Vagina (tissue), 2 donors: ENCODE measurements around the gene UNC5B. TPM values are rescaled to one million over a fixed set of nuclear protein-coding genes. Genes with fewer than 3 reads are reported as not detected.

Experiments used
- DNase-seq, 2 donors: peaks; one replicate each; pipeline ENCODE4 v3.0.0-alpha.2; 2017; ENCODE audit errors: extremely low spot score in 2 of 2
- H3K27ac ChIP-seq: fragments of 200-600 bp; sonication (generic); one replicate; pipeline ENCODE4 v1.5.1; 2019
- H3K27me3 ChIP-seq: fragments of 200-600 bp; sonication (generic); one replicate; pipeline ENCODE4 v1.5.1; 2019
- H3K36me3 ChIP-seq, 2 donors: fragments of 200-600 bp; sonication (generic); one replicate each; pipeline ENCODE4 v1.5.1; 2017 to 2019
- H3K4me1 ChIP-seq: fragments of 200-600 bp; sonication (generic); one replicate; pipeline ENCODE4 v1.5.1; 2019
- H3K4me3 ChIP-seq, 2 donors: fragments of 200-600 bp; sonication (generic); 1 replicate in 1 of 2; 2 replicates in 1 of 2; pipeline ENCODE4 v1.5.1; 2016 to 2019
- H3K9me3 ChIP-seq: fragments of 200-600 bp; sonication (generic); one replicate; pipeline ENCODE4 v1.5.1; 2019
- POLR2A ChIP-seq, 2 donors: fragments of 450-650 bp; IDR thresholded peaks; one replicate each; pipeline ENCODE4 v1.6.1; 2017; ENCODE audit warnings: antibody characterized with exemption in 2 of 2, mild to moderate bottlenecking in 2 of 2, moderate library complexity in 2 of 2
- POLR2AphosphoS5 ChIP-seq, 2 donors: sonication (generic); formaldehyde crosslinking; IDR thresholded peaks; one replicate each; pipeline ENCODE4 v1.9.0; 2017; ENCODE audit warnings: antibody characterized with exemption in 2 of 2, mild to moderate bottlenecking in 2 of 2, low read depth in 1 of 2; ENCODE audit not compliant: insufficient read depth in 1 of 2
- intact Hi-C: fragments of 100-400 bp; cut with DNase I; formaldehyde crosslinking; loops from one replicate; pipeline ENCODE4 v1.15.1; 2023
- total RNA-seq: library from RNA; depleted of rRNA; stranded (reverse); fragments of >200 nt; gene quantifications from one replicate; pipeline ENCODE4 v1.2.3, GENCODE V29; 2016
- TF ChIP-seq, protein P1 (sequence below), 3 experiments: fragments of 450-650 bp in 2 of 3; fragments of 200-600 bp in 1 of 3; sonication (generic) in 1 of 3; IDR thresholded peaks; one replicate each; pipeline ENCODE4 v1.5.1; 2017 to 2019; ENCODE audit warnings: antibody characterized with exemption in 3 of 3, mild to moderate bottlenecking in 2 of 3, moderate library complexity in 2 of 3

UNC5B gene
- total RNA-seq, 1 donor from 2014 or later: 24.3 TPM

DNA sequence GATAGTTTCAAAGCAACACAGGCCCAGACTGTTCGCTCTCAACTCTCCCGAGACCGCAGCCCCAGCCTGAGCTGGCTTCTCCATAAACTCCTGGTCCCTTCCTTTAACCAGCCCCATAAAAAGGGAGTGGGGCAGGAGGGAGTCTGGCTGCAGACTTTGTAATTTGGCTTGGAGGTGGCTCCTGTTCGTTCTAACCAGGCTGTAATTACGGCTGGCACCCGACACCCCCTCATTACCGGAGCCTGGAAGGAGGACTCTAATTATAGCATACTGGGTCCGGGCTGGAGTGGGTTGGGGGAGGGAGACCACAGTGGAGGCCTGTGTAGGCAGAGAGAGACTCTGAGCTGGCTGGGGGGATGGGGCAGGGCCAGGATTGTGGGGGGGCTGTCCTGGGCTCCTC lies 49.7 kb downstream of the UNC5B start:
- intact Hi-C loops: loop anchor here (10.0 kb wide), 1 partner anchor 47 kb away; the partner anchor contains the start of gene UNC5B
- H3K4me3 ChIP-seq: no peak overlapping the region
- no peak for TF ChIP-seq POLR2AphosphoS5 (IDR thresholded peaks at IDR 0.05; ENCODE audit: insufficient read depth in 1 of 2, low read depth in 1 of 2)
- TF ChIP-seq, protein P1, sequence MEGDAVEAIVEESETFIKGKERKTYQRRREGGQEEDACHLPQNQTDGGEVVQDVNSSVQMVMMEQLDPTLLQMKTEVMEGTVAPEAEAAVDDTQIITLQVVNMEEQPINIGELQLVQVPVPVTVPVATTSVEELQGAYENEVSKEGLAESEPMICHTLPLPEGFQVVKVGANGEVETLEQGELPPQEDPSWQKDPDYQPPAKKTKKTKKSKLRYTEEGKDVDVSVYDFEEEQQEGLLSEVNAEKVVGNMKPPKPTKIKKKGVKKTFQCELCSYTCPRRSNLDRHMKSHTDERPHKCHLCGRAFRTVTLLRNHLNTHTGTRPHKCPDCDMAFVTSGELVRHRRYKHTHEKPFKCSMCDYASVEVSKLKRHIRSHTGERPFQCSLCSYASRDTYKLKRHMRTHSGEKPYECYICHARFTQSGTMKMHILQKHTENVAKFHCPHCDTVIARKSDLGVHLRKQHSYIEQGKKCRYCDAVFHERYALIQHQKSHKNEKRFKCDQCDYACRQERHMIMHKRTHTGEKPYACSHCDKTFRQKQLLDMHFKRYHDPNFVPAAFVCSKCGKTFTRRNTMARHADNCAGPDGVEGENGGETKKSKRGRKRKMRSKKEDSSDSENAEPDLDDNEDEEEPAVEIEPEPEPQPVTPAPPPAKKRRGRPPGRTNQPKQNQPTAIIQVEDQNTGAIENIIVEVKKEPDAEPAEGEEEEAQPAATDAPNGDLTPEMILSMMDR (IDR thresholded peaks at IDR 0.05): no peak
- TF ChIP-seq POLR2A (IDR thresholded peaks at IDR 0.05): no peak
- H3K9me3 ChIP-seq: no peaks in the 10 kb centered on the region
- no peak for DNase-seq
- H3K27me3 ChIP-seq: no peaks in the 10 kb centered on the region
- no peak overlapping the region for H3K27ac ChIP-seq
- no peaks in the 10 kb centered on the region for H3K36me3 ChIP-seq
- H3K4me1 ChIP-seq: peaks cover 77% of the 10 kb centered on the region

DNA sequence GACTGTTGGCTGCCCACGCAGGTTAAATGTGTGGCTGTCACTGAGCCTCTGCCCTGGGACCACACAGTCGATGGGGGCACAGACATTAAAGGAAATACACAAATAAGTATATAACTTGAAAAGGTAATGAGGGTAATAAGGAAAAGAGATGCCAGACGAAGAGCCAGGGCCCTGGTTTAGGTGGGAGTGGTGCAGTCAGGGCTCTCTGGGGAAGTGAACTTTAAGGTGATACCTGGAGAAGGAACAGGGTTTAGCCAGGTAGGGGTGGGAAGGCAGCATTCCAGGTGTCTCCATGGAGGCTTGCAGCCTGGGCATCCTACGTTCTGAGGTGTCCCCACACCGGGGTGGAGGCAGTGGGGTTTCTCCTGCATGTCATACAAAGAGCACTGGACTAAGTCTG lies 50.4 kb downstream of the UNC5B start:
- no peak for DNase-seq
- Histone ChIP-seq H3K9me3 (no peaks in the 10 kb centered on the region), H3K27ac (no peak overlapping the region), H3K4me3 (no peak overlapping the region), H3K27me3 (no peaks in the 10 kb centered on the region), H3K4me1 (peaks cover 69% of the 10 kb centered on the region), H3K36me3 (no peaks in the 10 kb centered on the region)
- intact Hi-C loops: loop anchor here (10.0 kb wide), 1 partner anchor 48 kb away; the partner anchor contains the start of gene UNC5B
- TF ChIP-seq, protein P1 (IDR thresholded peaks at IDR 0.05): no peak
- TF ChIP-seq POLR2A (IDR thresholded peaks at IDR 0.05) (no peak), POLR2AphosphoS5 (IDR thresholded peaks at IDR 0.05; ENCODE audit: insufficient read depth in 1 of 2, low read depth in 1 of 2) (no peak)

DNA sequence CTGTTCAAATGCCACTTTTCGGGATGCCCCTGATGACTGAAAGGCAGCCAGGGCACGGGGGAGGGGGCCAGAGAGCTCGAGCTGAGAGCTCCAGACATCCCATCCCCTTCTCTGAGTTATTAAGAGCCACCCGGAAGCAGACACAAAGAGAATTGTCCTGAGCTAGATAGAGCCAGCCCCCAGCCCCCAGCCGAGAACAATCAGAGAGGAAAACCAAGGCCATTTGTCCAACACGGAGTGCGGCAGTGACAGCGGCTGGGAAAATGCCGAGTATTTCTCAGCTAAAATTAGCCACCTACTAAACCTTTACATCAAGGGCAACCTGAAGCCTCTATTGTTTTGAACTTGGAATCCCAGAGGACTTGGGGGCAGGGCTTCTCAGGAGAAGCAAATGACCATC lies 51.0 kb downstream of the UNC5B start:
- Histone ChIP-seq H3K4me1 (peaks cover 63% of the 10 kb centered on the region), H3K36me3 (no peaks in the 10 kb centered on the region), H3K27ac (no peak overlapping the region), H3K9me3 (no peaks in the 10 kb centered on the region), H3K4me3 (no peak overlapping the region), H3K27me3 (no peaks in the 10 kb centered on the region)
- no peak for TF ChIP-seq POLR2A (IDR thresholded peaks at IDR 0.05)
- TF ChIP-seq, protein P1 (IDR thresholded peaks at IDR 0.05): no peak
- no peak for TF ChIP-seq POLR2AphosphoS5 (IDR thresholded peaks at IDR 0.05; ENCODE audit: insufficient read depth in 1 of 2, low read depth in 1 of 2)
- intact Hi-C loops: loop anchor here (10.0 kb wide), 1 partner anchor 49 kb away; the partner anchor contains the start of gene UNC5B
- no peak for DNase-seq

DNA sequence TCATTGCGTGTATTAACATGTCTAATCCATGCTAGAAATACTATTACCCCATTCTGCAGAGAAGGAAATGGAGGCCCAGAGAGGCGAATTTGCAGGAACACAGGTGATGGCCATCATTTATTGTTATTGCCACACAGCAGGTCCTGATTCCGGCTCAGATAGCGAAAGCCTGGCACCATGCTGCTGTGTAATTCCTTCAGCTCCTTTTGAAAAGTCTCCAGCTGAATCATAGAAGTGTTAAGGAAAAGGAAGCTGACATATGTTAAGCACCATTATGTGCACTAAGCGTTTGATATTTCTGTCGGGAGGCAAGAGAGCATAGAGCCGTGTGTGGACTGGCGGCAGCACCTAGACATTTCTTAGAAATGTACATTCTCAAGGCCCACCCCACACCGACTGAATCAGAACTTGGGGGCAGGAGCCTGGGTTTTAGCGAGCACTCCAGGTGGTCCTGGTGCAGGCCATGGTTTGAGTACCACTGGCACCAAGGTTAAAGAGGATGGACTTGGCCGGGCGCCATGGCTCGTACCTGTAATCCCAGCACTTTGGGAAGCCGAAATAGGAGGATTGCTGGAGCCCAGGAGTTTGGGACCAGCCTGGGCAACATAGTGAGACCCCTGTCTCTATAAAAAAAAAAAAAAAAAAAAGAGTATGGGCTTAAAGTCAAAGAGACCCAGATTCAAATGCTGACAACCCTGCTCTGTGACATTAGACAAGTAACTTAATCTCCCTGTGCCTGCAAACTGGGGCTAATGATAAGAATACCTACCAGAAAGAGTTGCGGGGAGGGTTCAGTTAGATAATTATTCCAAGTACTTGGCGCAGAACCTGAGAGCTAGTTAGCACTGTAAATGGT lies 52.2 kb downstream of the UNC5B start:
- H3K4me3 ChIP-seq: no peak overlapping the region
- H3K27me3 ChIP-seq: no peaks in the 10 kb centered on the region
- no peak overlapping the region for H3K27ac ChIP-seq
- H3K9me3 ChIP-seq: no peaks in the 10 kb centered on the region
- intact Hi-C loops: loop anchor here (10.0 kb wide), 1 partner anchor 50 kb away; the partner anchor contains the start of gene UNC5B
- H3K36me3 ChIP-seq: no peaks in the 10 kb centered on the region
- peaks cover 61% of the 10 kb centered on the region for H3K4me1 ChIP-seq
- DNase-seq: no peak
- TF ChIP-seq POLR2AphosphoS5 (IDR thresholded peaks at IDR 0.05; ENCODE audit: insufficient read depth in 1 of 2, low read depth in 1 of 2) (no peak), POLR2A (IDR thresholded peaks at IDR 0.05) (no peak)
- TF ChIP-seq, protein P1 (IDR thresholded peaks at IDR 0.05): no peak

DNA sequence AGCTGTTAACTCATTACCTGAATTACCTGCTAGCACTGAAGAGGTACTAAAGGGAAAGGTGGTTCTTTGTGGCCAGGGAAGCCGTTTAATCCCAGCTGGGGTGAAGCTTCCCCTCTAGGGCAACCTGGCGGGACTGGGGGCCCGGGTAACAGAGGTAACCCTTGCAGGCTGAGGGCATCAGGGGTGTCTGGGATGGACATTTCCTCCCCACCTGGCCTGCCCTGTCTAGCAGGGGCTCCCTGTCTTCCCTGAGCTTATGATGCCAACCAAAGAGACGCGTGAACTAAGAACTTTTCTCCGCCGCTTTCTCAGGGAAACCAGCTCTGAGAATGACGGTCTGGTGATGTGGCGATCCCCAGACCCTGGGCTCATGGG lies 52.8 kb downstream of the UNC5B start:
- peaks cover 60% of the 10 kb centered on the region for H3K4me1 ChIP-seq
- intact Hi-C loops: loop anchor here (10.0 kb wide), 1 partner anchor 50 kb away; the partner anchor contains the start of gene UNC5B
- TF ChIP-seq, protein P1 (IDR thresholded peaks at IDR 0.05): no peak
- TF ChIP-seq POLR2A (IDR thresholded peaks at IDR 0.05) (no peak), POLR2AphosphoS5 (IDR thresholded peaks at IDR 0.05; ENCODE audit: insufficient read depth in 1 of 2, low read depth in 1 of 2) (no peak)
- H3K36me3 ChIP-seq: no peaks in the 10 kb centered on the region
- DNase-seq: no peak
- H3K27ac ChIP-seq: no peak overlapping the region
- no peaks in the 10 kb centered on the region for H3K27me3 ChIP-seq
- H3K9me3 ChIP-seq: no peaks in the 10 kb centered on the region
- no peak overlapping the region for H3K4me3 ChIP-seq
